Measurements from ENCODE around the gene TOE1. TPM values are rescaled to one million over a fixed set of nuclear protein-coding genes. Genes with fewer than 3 reads are reported as not detected.

TOE1 gene
- total and polyA plus RNA-seq, 7 donors = 7.1 to 12.9 (median 10.5) TPM

GRCh38 chr1:45385302-45385701 lies 45.3 kb downstream of the TOE1 start:
- Histone ChIP-seq H3K27me3 (no peaks in the 10 kb centered on the region), H3K9me3 (no peaks in the 10 kb centered on the region), H3K27ac (no peak overlapping the region), H3K4me1 (no peaks in the 10 kb centered on the region), H3K36me3 (no peaks in the 10 kb centered on the region), H3K4me3 (no peak overlapping the region)
- TF ChIP-seq CTCF (IDR thresholded peaks at IDR 0.05) = no peak
- no peak for TF ChIP-seq POLR2A (IDR thresholded peaks at IDR 0.05)
- TF ChIP-seq EP300 (IDR thresholded peaks at IDR 0.05) = no peak
- no peak for TF ChIP-seq POLR2AphosphoS5 (IDR thresholded peaks at IDR 0.05)
- DNase-seq = no peak
- intact Hi-C loops (cut with DNase I) = no loop called here
- WGBS, 2 donors = 86% methylated on average over 3 of the region's 3 CpGs

GRCh38 chr1:45386219-45386618 lies 46.2 kb downstream of the TOE1 start:
- no peak overlapping the region for H3K27ac ChIP-seq
- no peak for DNase-seq
- WGBS, 2 donors = 96% methylated on average over 3 of the region's 3 CpGs

More at GRCh38 chr1:45386219-45386618, 46.2 kb downstream of the TOE1 start:
- Histone ChIP-seq H3K27me3 (no peaks in the 10 kb centered on the region), H3K4me1 (no peaks in the 10 kb centered on the region), H3K36me3 (no peaks in the 10 kb centered on the region), H3K9me3 (no peaks in the 10 kb centered on the region), H3K4me3 (no peak overlapping the region)
- intact Hi-C loops (cut with DNase I) = no loop called here
- TF ChIP-seq POLR2A (IDR thresholded peaks at IDR 0.05) (no peak), EP300 (IDR thresholded peaks at IDR 0.05) (no peak), CTCF (IDR thresholded peaks at IDR 0.05) (no peak), POLR2AphosphoS5 (IDR thresholded peaks at IDR 0.05) (no peak)

Other genes with a start within 250 kb of the TOE1 start
- gene ZSWIM5, start 133.6 kb upstream of the TOE1 start, total RNA-seq = 1 to 10 TPM; 2.9 to 4.3 (median 3.3) TPM
- gene ZSWIM5, start 133.6 kb upstream of the TOE1 start, polyA plus RNA-seq = 1 to 10 TPM; 2.4 to 3.2 (median 2.5) TPM
- under 1 TPM in 1 of 4 donors, not detected in 3; 0.95 TPM for gene HPDL, start 13.3 kb upstream of the TOE1 start, total RNA-seq
- gene HPDL, start 13.3 kb upstream of the TOE1 start, polyA plus RNA-seq = 10 to 100 TPM in 2 of 3 donors, 1 to 10 TPM in 1; 4.9 to 15.7 (median 11.4) TPM
- gene MUTYH, start 270 bp downstream of the TOE1 start, total RNA-seq = 10 to 100 TPM; 15.7 to 22.8 (median 19.2) TPM
- gene MUTYH, start 270 bp downstream of the TOE1 start, polyA plus RNA-seq = 10 to 100 TPM; 22.4 to 24.6 (median 23.7) TPM
- gene TESK2, start 151.0 kb downstream of the TOE1 start, total RNA-seq = 1 to 10 TPM; 4.3 to 7.8 (median 7.0) TPM
- gene TESK2, start 151.0 kb downstream of the TOE1 start, polyA plus RNA-seq = 1 to 10 TPM; 5.8 to 9.2 (median 7.8) TPM
- gene CCDC163, start 159.9 kb downstream of the TOE1 start, total RNA-seq = 1 to 10 TPM in 1 of 4 donors, under 1 TPM in 3; 0.27 to 1.1 (median 0.77) TPM
- 1 to 10 TPM in 1 of 3 donors, under 1 TPM in 1, not detected in 1; 0.69 to 3.4 TPM for gene CCDC163, start 159.9 kb downstream of the TOE1 start, polyA plus RNA-seq
- 1 to 10 TPM in 3 of 4 donors, under 1 TPM in 1; 0.83 to 3.9 (median 1.9) TPM for gene MMACHC, start 160.1 kb downstream of the TOE1 start, total RNA-seq
- 1 to 10 TPM; 1.2 to 5.9 (median 3.0) TPM for gene MMACHC, start 160.1 kb downstream of the TOE1 start, polyA plus RNA-seq
- 100 to 1,000 TPM; 169 to 257 (median 224) TPM for gene PRDX1, start 181.7 kb downstream of the TOE1 start, total RNA-seq
- 100 to 1,000 TPM; 470 to 661 (median 517) TPM for gene PRDX1, start 181.7 kb downstream of the TOE1 start, polyA plus RNA-seq
- gene AKR1A1, start 210.7 kb downstream of the TOE1 start, total RNA-seq = 10 to 100 TPM; 39.6 to 64.2 (median 55.1) TPM
- 100 to 1,000 TPM; 175 to 234 (median 217) TPM for gene AKR1A1, start 210.7 kb downstream of the TOE1 start, polyA plus RNA-seq
- gene NASP, start 243.9 kb downstream of the TOE1 start, total RNA-seq = 10 to 100 TPM; 64.8 to 80.3 (median 75.4) TPM
- gene NASP, start 243.9 kb downstream of the TOE1 start, polyA plus RNA-seq = 100 to 1,000 TPM in 2 of 3 donors, 10 to 100 TPM in 1; 76.8 to 159 (median 133) TPM